Stimulated activated CD8-positive, alpha-beta memory T cell treated with anti-CD3 and anti-CD28 coated beads, Interleukin-4, amount 100 ng/mL, for 24 hours (primary cell): ENCODE data around the gene EFCAB8.
"Not testable (repeated sequence)": the region's sequence is repeated elsewhere in the genome, so short reads cannot be mapped to it uniquely, and the experiment has no call there.

Source experiments
- DNase-seq: peaks from one replicate; pipeline ENCODE4 v3.0.0-alpha.2; 2020; ENCODE audit warnings: low read depth

The EFCAB8 gene

GRCh38 chr20:32957459-32957858 lies 98.7 kb downstream of the EFCAB8 start:
- no peak for DNase-seq

- DNase-seq, result no peak
These were observed 99.9 kb downstream of the EFCAB8 start for GRCh38 chr20:32958574-32958973.

GRCh38 chr20:32959351-32960221 lies 100.9 kb downstream of the EFCAB8 start:
- no peak for DNase-seq

GRCh38 chr20:32960222-32960518 lies 101.4 kb downstream of the EFCAB8 start:
- no peak for DNase-seq

- DNase-seq, result no peak
These were observed 102.4 kb downstream of the EFCAB8 start for GRCh38 chr20:32960849-32961731.

- DNase-seq, result no peak
These were observed 103.3 kb downstream of the EFCAB8 start for GRCh38 chr20:32962053-32962452.

- DNase-seq, result not testable (repeated sequence)
These were observed 103.9 kb downstream of the EFCAB8 start for GRCh38 chr20:32962646-32963045.

GRCh38 chr20:32963176-32963575 lies 104.5 kb downstream of the EFCAB8 start:
- DNase-seq, result no peak

- no peak for DNase-seq
These were observed 105.9 kb downstream of the EFCAB8 start for GRCh38 chr20:32964575-32964974.

- DNase-seq, result no peak
These were observed 106.4 kb downstream of the EFCAB8 start for GRCh38 chr20:32965115-32965514.

GRCh38 chr20:32965581-32966373 lies 107.1 kb downstream of the EFCAB8 start:
- DNase-seq, result no peak

- DNase-seq, result no peak
These were observed 107.7 kb downstream of the EFCAB8 start for GRCh38 chr20:32966382-32966781.

GRCh38 chr20:32966881-32967781 lies 108.4 kb downstream of the EFCAB8 start:
- DNase-seq, result no peak

GRCh38 chr20:32967961-32968457 lies 109.3 kb downstream of the EFCAB8 start:
- DNase-seq, result no peak

GRCh38 chr20:32968478-32969241 lies 109.9 kb downstream of the EFCAB8 start:
- DNase-seq, result no peak

GRCh38 chr20:32969356-32970114 lies 110.8 kb downstream of the EFCAB8 start:
- no peak for DNase-seq

GRCh38 chr20:32970115-32970972 lies 111.6 kb downstream of the EFCAB8 start:
- DNase-seq, result no peak

GRCh38 chr20:32970973-32971300 lies 112.2 kb downstream of the EFCAB8 start:
- no peak for DNase-seq

GRCh38 chr20:32971703-32972161 lies 113.0 kb downstream of the EFCAB8 start:
- no peak for DNase-seq
